ENCODE data around the gene OR6A2. TPM values are rescaled to one million over a fixed set of nuclear protein-coding genes. Genes with fewer than 3 reads are reported as not detected.

OR6A2 gene
- total RNA-seq, 1 experiment from 2014 or later = 0.33 TPM

- no CpG with 5 or more reads among the region's 5 CpGs for WGBS (ENCODE audit: extremely low coverage, insufficient read length, low lambda C conversion rate)
- Histone ChIP-seq H3K4me2 (ENCODE audit: insufficient read depth, insufficient read length, low read length) (no peak overlapping the region), H3K56ac (ENCODE audit: insufficient read length, low read depth, low read length) (no peak overlapping the region), H4K91ac (ENCODE audit: insufficient read length, low read depth, low read length) (no peak overlapping the region), H3K79me2 (ENCODE audit: insufficient read depth, low read length) (no peaks in the 10 kb centered on the region), H3K23me2 (ENCODE audit: insufficient read length, low read depth, low read length, poor library complexity, severe bottlenecking) (no peaks in the 10 kb centered on the region), H2BK20ac (ENCODE audit: low read depth, low read length, poor library complexity, severe bottlenecking) (no peak overlapping the region), H3K23ac (ENCODE audit: insufficient read length, low read depth, low read length) (no peak overlapping the region), H3K4ac (ENCODE audit: low read depth, low read length) (no peak overlapping the region), H2BK12ac (ENCODE audit: insufficient read length, low read depth, low read length) (no peak overlapping the region), H3K79me1 (ENCODE audit: insufficient read depth, low read depth, low read length, poor library complexity, severe bottlenecking) (no peaks in the 10 kb centered on the region), H3K27me3 (ENCODE audit: insufficient read depth, low read length) (no peaks in the 10 kb centered on the region), H3K27ac (ENCODE audit: insufficient read length, low read depth, low read length) (no peak overlapping the region), H2AFZ (ENCODE audit: low read length) (no peak overlapping the region), H2BK15ac (ENCODE audit: low read depth, low read length) (no peak overlapping the region), H4K5ac (ENCODE audit: insufficient read length, low read depth, low read length) (no peak overlapping the region), H2AK5ac (ENCODE audit: insufficient read length, low read length) (no peak overlapping the region), H3T11ph (ENCODE audit: low read length) (no peak overlapping the region), H3K4me1 (ENCODE audit: insufficient read depth, low read length) (no peaks in the 10 kb centered on the region), H3K14ac (ENCODE audit: insufficient read depth, low read length) (no peak overlapping the region), H3K9me3 (ENCODE audit: control insufficient read depth, low read depth, low read length) (no peaks in the 10 kb centered on the region), H3K9ac (ENCODE audit: extremely low read depth, insufficient read length, low read length) (no peak overlapping the region), H2BK120ac (ENCODE audit: low read depth, low read length, poor library complexity, severe bottlenecking) (no peak overlapping the region), H2BK5ac (ENCODE audit: insufficient read length, low read length) (no peak overlapping the region), H4K8ac (replicated peaks; ENCODE audit: insufficient read length, low read depth, low read length) (no peak overlapping the region), H4K20me1 (ENCODE audit: control insufficient read depth, insufficient read depth, insufficient read length) (no peaks in the 10 kb centered on the region), H3K18ac (ENCODE audit: insufficient read length, low read depth, low read length) (no peak overlapping the region)
- TF ChIP-seq CTCF (conservative IDR thresholded peaks at IDR 0.05) = peak; percentile 85
- Mint-ChIP-seq H3K4me3 (no peak overlapping the region), H3K9me3 (no peaks in the 10 kb centered on the region), H3K4me1 (no peaks in the 10 kb centered on the region), H3K27me3 (ENCODE audit: low read depth) (no peaks in the 10 kb centered on the region), H3K36me3 (ENCODE audit: insufficient read depth in 1 of 3, low read depth in 3 of 3) (no peaks in the 10 kb centered on the region), H3K27ac (no peak overlapping the region)
- DNase-seq = peak; percentile 41
Measured at GRCh38 chr11:6755303-6755952, 44.1 kb downstream of the OR6A2 start.

All from H9 (cell line).